ENCODE data around the gene PRR35.

Gene PRR35

DNA sequence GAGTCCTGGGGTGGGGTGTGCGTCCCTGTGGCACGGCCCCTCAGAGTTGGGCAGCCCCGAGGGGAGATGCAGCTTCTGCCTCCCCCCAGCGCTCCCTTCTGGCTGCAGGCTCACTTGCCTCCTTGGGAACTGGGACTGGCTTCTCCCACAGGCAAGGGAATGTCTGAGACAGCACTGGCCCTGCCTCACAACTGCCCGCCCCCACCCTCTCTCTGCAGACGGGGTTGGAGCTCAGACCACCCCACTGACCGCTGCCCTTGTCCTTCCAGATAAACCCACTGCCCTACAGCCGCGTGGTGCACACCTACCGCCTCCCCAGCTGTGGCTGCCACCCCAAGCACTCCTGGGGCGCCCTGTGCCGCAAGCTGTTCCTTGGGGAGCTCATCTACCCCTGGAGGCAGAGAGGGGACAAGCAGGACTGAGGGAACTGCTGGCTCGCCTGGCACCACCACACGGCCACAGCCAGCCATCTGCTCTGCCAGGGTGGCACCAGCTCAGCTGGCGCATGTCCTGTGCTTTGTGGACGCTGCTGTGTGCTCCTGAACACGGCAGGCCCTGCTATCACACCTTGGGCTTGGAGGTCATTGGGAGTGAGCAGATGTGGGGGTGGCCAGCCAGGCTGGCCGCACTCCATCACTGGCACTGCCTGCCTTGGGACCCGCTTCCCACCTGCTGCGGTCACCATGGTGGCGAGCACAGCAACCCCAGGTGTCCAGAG, 22.6 kb downstream of the PRR35 start:
- TF ChIP-seq CTCF (IDR thresholded peaks at IDR 0.05; ENCODE audit: extremely low read depth, missing control alignments) = no peak
- no peak for DNase-seq (ENCODE audit: low spot score)

- DNase-seq (ENCODE audit: low spot score) = no peak
- TF ChIP-seq CTCF (IDR thresholded peaks at IDR 0.05; ENCODE audit: extremely low read depth, missing control alignments) = no peak
Observed at GRCh38 chr16:583470-583814, 23.2 kb downstream of the PRR35 start.

DNA sequence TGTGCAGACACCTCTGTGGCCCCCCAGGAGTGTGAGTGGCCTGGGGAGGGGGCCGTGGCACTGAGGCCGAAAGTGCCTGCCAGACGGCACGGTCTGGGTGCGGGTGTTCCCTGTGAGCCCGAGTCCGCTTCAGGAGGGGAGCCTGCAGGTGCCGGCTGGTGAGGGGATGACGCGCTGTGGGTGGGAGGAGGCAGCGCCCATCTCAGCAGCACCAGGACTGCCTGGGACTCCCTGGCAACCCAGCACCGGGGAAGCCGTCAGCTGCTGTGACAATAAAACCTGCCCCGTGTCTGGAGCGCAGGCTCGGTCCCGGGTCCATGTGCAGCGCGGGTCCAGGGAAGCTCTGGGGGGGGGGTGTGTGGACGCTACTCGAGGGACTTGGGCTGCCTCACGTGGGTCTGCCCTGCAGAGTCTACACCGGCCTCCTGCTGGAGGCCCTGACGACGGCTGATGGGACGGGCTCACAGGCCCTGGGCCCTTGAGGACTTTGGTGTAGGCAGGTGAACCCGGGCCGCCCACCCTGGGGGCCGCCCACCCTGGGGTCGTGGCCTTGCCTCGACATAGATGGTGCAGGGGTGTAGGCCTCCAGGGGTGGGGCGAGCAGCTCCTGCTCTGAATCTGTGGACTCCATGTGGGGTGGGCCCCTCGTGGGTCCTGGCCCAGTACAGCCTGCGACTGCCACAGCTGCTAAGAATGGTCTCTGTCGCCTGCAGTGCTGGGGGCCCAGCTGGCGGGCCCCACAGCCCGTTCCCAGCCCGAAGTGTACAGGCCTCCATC, 23.8 kb downstream of the PRR35 start:
- no peak for DNase-seq (ENCODE audit: low spot score)
- no peak for TF ChIP-seq CTCF (IDR thresholded peaks at IDR 0.05; ENCODE audit: extremely low read depth, missing control alignments)

GRCh38 chr16:585351-585750, 25.2 kb downstream of the PRR35 start:
- DNase-seq (ENCODE audit: low spot score) = no peak
- no peak for TF ChIP-seq CTCF (IDR thresholded peaks at IDR 0.05; ENCODE audit: extremely low read depth, missing control alignments)

DNA sequence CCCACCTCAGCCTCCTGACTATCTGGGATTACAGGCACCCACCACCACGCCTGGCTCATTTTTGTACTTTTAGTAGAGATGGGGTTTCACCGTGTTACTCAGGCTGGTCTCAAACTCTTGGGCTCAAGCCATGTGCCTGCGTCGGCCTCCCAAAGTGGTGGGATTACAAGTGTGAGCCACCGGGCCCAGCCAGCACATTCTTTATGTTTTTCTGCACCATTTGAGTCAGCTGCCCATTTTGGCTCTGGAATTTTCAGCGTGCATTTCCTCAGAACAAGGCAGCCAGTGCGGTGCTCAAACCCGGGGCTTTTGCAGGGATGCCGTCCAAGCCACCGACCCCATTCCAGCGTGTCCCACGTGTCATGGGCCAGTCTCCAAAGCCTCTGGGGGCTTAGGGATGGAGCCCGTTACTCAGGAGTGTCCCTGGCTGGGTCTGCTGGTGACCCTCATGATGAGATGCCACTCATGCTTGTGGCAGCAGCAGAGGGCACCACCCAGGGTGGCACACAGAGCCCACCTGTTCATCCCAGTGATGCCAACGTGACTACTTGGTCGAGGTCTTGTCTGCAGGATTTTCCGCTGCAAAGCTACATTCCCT, 26.0 kb downstream of the PRR35 start:
- DNase-seq (ENCODE audit: low spot score) = no peak
- no peak for TF ChIP-seq CTCF (IDR thresholded peaks at IDR 0.05; ENCODE audit: extremely low read depth, missing control alignments)

- TF ChIP-seq CTCF (IDR thresholded peaks at IDR 0.05; ENCODE audit: extremely low read depth, missing control alignments) = no peak
- no peak for DNase-seq (ENCODE audit: low spot score)
Observed at GRCh38 chr16:586645-587590, 26.7 kb downstream of the PRR35 start.

All from GM20000 (cell line).